Measurements from ENCODE around the gene CCNY. TPM values are rescaled to one million over a fixed set of nuclear protein-coding genes. Genes with fewer than 3 reads are reported as not detected.
A peak's percentile ranks its signal among the peaks of the same experiment; 100 is the strongest.

The CCNY gene
- total RNA-seq, 1 experiment from 2014 or later: 41.1 TPM

- Histone ChIP-seq H3K27me3 (replicated peaks) (no peaks in the 10 kb centered on the region), H3K36me3 (no peaks in the 10 kb centered on the region), H3K4me1 (replicated peaks) (no peaks in the 10 kb centered on the region), H3K27ac (no peak overlapping the region), H3K9me3 (replicated peaks) (peaks cover 6% of the 10 kb centered on the region; the same call in 1 of the 2 replicates), H3K4me3 (no peak overlapping the region)
- no peak for DNase-seq (ENCODE audit: low read depth in 1 of 2, low spot score in 2 of 2)
Measured at GRCh38 chr10:35594115-35595079, 258.1 kb downstream of the CCNY start.

- H3K4me1 ChIP-seq (replicated peaks): no peaks in the 10 kb centered on the region
- H3K36me3 ChIP-seq: no peaks in the 10 kb centered on the region
- DNase-seq (ENCODE audit: low read depth in 1 of 2, low spot score in 2 of 2): no peak
- peaks cover 6% of the 10 kb centered on the region; the same call in 1 of the 2 replicates for H3K9me3 ChIP-seq (replicated peaks)
- no peak overlapping the region for H3K4me3 ChIP-seq
- no peaks in the 10 kb centered on the region for H3K27me3 ChIP-seq (replicated peaks)
- H3K27ac ChIP-seq: no peak overlapping the region
Measured at GRCh38 chr10:35595106-35595505, 258.8 kb downstream of the CCNY start.

DNA sequence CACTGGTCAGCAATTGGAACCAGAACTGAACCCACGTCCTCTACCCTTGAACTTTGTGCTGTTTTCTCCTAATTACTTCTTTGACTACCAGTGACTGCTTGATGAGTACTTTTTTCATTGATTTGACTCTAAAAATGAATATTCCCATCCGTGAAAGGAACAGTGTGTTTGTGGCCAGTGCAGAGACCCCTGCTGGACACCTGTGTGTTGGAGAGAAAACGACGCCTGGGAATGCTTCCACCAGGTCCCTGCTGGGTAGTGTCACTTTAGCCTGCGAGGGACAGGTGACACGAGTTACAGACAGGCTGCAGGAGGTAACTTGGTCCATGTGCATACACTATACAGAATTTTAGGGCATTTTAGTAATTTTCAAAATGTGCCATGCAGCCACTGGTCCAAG, 262.1 kb downstream of the CCNY start:
- no peak for DNase-seq (ENCODE audit: low read depth in 1 of 2, low spot score in 2 of 2)
- H3K4me1 ChIP-seq (replicated peaks): no peaks in the 10 kb centered on the region
- no peaks in the 10 kb centered on the region for H3K27me3 ChIP-seq (replicated peaks)
- no peak overlapping the region for H3K4me3 ChIP-seq
- no peaks in the 10 kb centered on the region for H3K9me3 ChIP-seq (replicated peaks)
- no peak overlapping the region for H3K27ac ChIP-seq
- no peaks in the 10 kb centered on the region for H3K36me3 ChIP-seq

DNA sequence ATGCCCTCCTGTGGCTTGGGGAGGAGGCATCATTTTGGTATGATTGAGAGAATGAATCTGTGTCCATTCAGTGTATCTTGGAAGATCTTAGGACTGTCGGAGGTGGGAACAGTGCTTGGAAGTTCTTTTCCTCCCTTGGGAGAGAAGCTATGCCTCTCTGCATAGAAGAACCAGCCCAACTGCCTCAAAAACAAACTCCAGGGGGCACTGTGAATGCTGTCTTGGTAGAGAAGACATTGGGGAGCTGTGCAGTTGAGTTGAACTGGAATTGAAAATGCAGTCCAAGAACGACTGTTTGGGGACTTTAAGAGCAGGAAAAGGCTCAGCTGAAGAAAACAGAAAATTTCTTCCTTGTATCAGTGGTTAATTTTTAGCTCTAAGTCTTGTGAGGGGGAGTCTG, 263.9 kb downstream of the CCNY start:
- Histone ChIP-seq H3K27me3 (replicated peaks) (no peaks in the 10 kb centered on the region), H3K4me3 (no peak overlapping the region), H3K27ac (no peak overlapping the region), H3K4me1 (replicated peaks) (no peaks in the 10 kb centered on the region), H3K9me3 (replicated peaks) (no peaks in the 10 kb centered on the region), H3K36me3 (no peaks in the 10 kb centered on the region)
- DNase-seq (ENCODE audit: low read depth in 1 of 2, low spot score in 2 of 2): no peak

GRCh38 chr10:35605191-35605590, 268.9 kb downstream of the CCNY start, which contains the start of gene GJD4:
Gene GJD4 (plus strand): TSS chr10:35605341. CDS start chr10:35605568, 227 bp downstream.
- DNase-seq (ENCODE audit: low read depth in 1 of 2, low spot score in 2 of 2): no peak
- Histone ChIP-seq H3K9me3 (replicated peaks) (no peaks in the 10 kb centered on the region), H3K36me3 (no peaks in the 10 kb centered on the region), H3K4me1 (replicated peaks) (peaks cover 6% of the 10 kb centered on the region; the same call in 1 of the 2 replicates), H3K4me3 (no peak within 1 kb of the TSS), H3K27me3 (replicated peaks) (no peaks in the 10 kb centered on the region), H3K27ac (no peak within 1 kb of the TSS)

- no peaks in the 10 kb centered on the region for H3K27me3 ChIP-seq (replicated peaks)
- H3K4me3 ChIP-seq: no peak overlapping the region
- DNase-seq (ENCODE audit: low read depth in 1 of 2, low spot score in 2 of 2): peak in 1 of 2 experiments; percentile 10
- no peaks in the 10 kb centered on the region for H3K36me3 ChIP-seq
- H3K27ac ChIP-seq: no peak overlapping the region
- H3K9me3 ChIP-seq (replicated peaks): no peaks in the 10 kb centered on the region
- H3K4me1 ChIP-seq (replicated peaks): peaks cover 6% of the 10 kb centered on the region; the same call in 1 of the 2 replicates
Measured at GRCh38 chr10:35606430-35606829, 270.1 kb downstream of the CCNY start.

DNA sequence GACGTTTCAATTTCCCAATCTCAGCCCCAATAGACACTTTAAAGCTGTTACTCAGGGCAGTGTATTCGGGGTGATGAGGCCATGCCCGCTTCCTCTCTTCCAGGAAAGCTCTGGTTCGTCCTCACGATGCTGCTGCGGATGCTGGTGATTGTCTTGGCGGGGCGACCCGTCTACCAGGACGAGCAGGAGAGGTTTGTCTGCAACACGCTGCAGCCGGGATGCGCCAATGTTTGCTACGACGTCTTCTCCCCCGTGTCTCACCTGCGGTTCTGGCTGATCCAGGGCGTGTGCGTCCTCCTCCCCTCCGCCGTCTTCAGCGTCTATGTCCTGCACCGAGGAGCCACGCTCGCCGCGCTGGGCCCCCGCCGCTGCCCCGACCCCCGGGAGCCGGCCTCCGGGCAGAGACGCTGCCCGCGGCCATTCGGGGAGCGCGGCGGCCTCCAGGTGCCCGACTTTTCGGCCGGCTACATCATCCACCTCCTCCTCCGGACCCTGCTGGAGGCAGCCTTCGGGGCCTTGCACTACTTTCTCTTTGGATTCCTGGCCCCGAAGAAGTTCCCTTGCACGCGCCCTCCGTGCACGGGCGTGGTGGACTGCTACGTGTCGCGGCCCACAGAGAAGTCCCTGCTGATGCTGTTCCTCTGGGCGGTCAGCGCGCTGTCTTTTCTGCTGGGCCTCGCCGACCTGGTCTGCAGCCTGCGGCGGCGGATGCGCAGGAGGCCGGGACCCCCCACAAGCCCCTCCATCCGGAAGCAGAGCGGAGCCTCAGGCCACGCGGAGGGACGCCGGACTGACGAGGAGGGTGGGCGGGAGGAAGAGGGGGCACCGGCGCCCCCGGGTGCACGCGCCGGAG, 271.4 kb downstream of the CCNY start:
- DNase-seq (ENCODE audit: low read depth in 1 of 2, low spot score in 2 of 2): no peak
- H3K9me3 ChIP-seq (replicated peaks): no peaks in the 10 kb centered on the region
- no peaks in the 10 kb centered on the region for H3K27me3 ChIP-seq (replicated peaks)
- H3K36me3 ChIP-seq: no peaks in the 10 kb centered on the region
- H3K4me1 ChIP-seq (replicated peaks): peaks cover 6% of the 10 kb centered on the region; the same call in 1 of the 2 replicates
- H3K27ac ChIP-seq: no peak overlapping the region
- no peak overlapping the region for H3K4me3 ChIP-seq

DNA sequence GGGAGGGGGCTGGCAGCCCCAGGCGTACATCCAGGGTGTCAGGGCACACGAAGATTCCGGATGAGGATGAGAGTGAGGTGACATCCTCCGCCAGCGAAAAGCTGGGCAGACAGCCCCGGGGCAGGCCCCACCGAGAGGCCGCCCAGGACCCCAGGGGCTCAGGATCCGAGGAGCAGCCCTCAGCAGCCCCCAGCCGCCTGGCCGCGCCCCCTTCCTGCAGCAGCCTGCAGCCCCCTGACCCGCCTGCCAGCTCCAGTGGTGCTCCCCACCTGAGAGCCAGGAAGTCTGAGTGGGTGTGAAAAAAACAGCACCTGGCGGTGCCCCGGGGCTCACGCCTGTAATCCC, 272.0 kb downstream of the CCNY start:
- no peaks in the 10 kb centered on the region for H3K36me3 ChIP-seq
- no peaks in the 10 kb centered on the region for H3K9me3 ChIP-seq (replicated peaks)
- no peak overlapping the region for H3K4me3 ChIP-seq
- H3K27ac ChIP-seq: no peak overlapping the region
- no peaks in the 10 kb centered on the region for H3K27me3 ChIP-seq (replicated peaks)
- no peak for DNase-seq (ENCODE audit: low read depth in 1 of 2, low spot score in 2 of 2)
- H3K4me1 ChIP-seq (replicated peaks): peaks cover 6% of the 10 kb centered on the region; the same call in 1 of the 2 replicates

DNA sequence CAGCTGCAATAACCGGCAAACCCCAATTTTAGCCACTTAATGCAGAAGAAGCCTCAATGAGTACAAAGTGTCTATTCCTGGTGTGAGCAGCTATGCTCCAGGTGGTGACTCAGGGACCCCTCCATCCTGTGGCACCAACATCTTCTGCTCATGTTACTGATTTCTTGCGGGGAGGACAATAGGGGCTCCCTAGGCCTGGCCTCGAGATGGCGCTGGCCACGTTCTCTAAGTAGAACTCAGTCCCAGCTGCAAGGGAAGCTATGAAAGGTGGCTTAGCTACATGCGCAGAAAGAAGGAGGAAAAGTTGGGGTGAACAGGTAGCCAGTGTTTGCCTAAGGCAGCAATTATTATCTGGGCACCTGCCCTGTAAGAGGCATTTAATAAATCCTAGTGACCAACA, 275.4 kb downstream of the CCNY start:
- H3K27ac ChIP-seq: no peak overlapping the region

DNA sequence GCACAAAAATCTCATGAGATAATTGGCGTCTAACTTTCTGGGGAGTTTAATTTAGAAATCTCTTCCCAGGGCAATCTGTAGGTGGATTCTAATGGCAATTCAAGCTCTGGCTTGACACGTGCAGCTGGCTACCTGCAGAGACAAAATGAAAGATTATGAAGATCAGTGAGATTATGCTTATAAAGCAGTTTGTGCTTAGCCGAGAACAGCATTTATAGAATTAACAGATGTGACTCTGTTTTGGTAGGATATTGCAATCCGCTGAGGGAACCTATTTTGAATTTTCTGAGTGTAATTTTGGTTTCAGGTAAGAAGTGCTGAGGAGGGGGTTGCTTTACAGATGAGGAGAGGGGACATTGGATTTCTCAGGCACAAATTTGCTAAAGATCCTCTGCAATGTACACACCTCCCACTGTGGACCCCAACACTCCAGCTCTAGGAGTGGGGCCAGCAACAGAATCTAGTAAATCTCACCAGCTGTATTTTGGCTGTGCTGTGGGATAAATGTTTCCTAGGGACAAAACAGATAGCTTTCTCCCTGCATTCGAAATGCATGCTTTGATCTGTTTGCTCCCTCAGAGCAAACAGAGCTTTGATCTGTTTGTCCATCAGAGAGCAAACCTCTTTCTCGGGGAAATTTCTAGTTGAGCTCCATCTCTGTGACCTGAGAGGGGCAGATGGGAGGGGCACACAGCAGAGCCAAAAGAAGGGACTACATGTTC, 276.2 kb downstream of the CCNY start:
- no peak for DNase-seq (ENCODE audit: low read depth in 1 of 2, low spot score in 2 of 2)
- Histone ChIP-seq H3K27ac (no peak overlapping the region), H3K27me3 (replicated peaks) (no peaks in the 10 kb centered on the region; the same call in 1 of the 2 replicates), H3K9me3 (replicated peaks) (no peaks in the 10 kb centered on the region), H3K4me1 (replicated peaks) (no peaks in the 10 kb centered on the region), H3K36me3 (no peaks in the 10 kb centered on the region), H3K4me3 (no peak overlapping the region)

More for the DNA sequence above, 275.4 kb downstream of the CCNY start:
- Histone ChIP-seq H3K9me3 (replicated peaks) (no peaks in the 10 kb centered on the region), H3K27me3 (replicated peaks) (no peaks in the 10 kb centered on the region; the same call in 1 of the 2 replicates), H3K36me3 (no peaks in the 10 kb centered on the region), H3K4me1 (replicated peaks) (no peaks in the 10 kb centered on the region), H3K4me3 (no peak overlapping the region)
- DNase-seq (ENCODE audit: low read depth in 1 of 2, low spot score in 2 of 2): no peak

- Histone ChIP-seq H3K36me3 (no peaks in the 10 kb centered on the region), H3K9me3 (replicated peaks) (no peaks in the 10 kb centered on the region), H3K27me3 (replicated peaks) (no peaks in the 10 kb centered on the region; the same call in 1 of the 2 replicates), H3K27ac (no peak overlapping the region), H3K4me1 (replicated peaks) (no peaks in the 10 kb centered on the region), H3K4me3 (no peak overlapping the region)
- no peak for DNase-seq (ENCODE audit: low read depth in 1 of 2, low spot score in 2 of 2)
Measured at GRCh38 chr10:35613107-35613440, 276.8 kb downstream of the CCNY start.

DNA sequence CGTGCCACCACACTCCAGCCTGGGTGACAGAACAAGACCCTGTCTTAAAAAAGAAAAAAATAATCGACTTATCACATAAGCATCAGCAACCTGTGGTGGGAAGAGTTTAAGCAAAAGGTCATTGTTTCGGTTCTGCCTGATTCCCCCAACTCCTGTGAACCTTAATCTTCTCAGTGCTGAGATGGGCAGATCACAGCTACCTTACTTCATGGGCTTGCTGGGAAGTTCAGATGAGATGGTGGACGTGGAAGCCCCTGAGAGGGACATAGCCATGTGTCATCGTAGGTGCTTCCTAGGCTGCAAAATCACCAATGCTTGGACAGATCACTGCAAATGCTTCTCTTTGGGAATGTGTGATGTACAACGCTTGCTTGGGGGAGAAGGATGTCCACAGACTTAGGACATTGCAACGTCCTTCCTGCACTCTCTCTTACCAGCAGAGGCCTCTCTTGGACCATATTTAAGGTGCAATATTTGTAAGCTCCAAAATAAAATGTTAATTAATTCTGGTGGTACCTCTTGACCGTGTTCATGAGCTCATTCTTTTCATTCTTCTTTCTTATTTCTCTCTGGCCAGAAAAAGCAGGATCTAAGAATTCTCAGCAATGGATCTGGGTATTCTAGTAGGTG, 277.4 kb downstream of the CCNY start:
- Histone ChIP-seq H3K4me3 (no peak overlapping the region), H3K36me3 (no peaks in the 10 kb centered on the region), H3K9me3 (replicated peaks) (no peaks in the 10 kb centered on the region), H3K27ac (no peak overlapping the region), H3K4me1 (replicated peaks) (no peaks in the 10 kb centered on the region), H3K27me3 (replicated peaks) (no peaks in the 10 kb centered on the region; the same call in 1 of the 2 replicates)
- DNase-seq (ENCODE audit: low read depth in 1 of 2, low spot score in 2 of 2): no peak

GRCh38 chr10:35614312-35614711, 278.0 kb downstream of the CCNY start:
- H3K36me3 ChIP-seq: no peaks in the 10 kb centered on the region
- no peak overlapping the region for H3K27ac ChIP-seq
- no peak for DNase-seq (ENCODE audit: low read depth in 1 of 2, low spot score in 2 of 2)
- no peak overlapping the region for H3K4me3 ChIP-seq
- no peaks in the 10 kb centered on the region for H3K4me1 ChIP-seq (replicated peaks)
- no peaks in the 10 kb centered on the region; the same call in 1 of the 2 replicates for H3K27me3 ChIP-seq (replicated peaks)
- H3K9me3 ChIP-seq (replicated peaks): no peaks in the 10 kb centered on the region

All from SJSA1 (cell line).